NOMO-1 (cell line): Measurements from ENCODE around the gene RHBDL3.

Source experiments
- DNase-seq, 2 experiments: peaks; one replicate each; lab custom pipeline; 2025; ENCODE audit not compliant: unreplicated experiment in 2 of 2; lab: John Stamatoyannopoulos, UW

RHBDL3 gene

DNA sequence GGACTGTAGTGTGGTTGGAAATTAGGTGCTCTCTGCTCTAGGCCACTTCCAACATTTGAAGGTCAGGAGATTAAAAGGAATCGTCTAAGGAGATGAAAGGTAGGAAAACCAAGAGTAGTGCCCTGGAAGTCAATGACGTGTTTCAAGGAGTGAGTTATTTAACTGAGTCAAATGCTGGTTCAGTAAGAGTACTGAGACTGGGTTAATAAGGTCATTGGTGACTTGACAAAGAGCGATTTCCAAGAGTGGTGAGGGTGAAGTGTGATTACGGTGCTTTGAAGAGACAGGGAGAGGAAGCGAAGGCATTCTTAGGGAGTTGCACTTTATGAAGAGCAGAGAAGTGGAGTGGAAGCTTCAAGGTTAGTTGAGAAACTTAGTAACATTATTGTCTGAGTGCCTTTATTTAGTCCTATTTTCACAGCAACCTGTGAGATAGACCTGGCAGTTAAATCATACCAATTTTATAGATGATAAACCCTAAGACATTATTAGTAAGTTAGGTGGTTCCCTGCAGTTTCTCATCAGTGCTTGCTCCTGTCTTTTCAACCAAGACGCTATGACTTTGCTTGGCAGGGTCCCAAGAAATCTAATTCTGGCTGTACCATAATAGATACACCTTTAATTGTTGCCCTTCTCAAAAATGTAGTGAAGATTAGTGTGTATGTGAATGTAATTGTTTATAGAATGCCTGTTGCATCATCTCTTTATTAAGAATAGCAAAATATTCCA lies 90.2 kb downstream of the RHBDL3 start:
- DNase-seq, result no peak

DNA sequence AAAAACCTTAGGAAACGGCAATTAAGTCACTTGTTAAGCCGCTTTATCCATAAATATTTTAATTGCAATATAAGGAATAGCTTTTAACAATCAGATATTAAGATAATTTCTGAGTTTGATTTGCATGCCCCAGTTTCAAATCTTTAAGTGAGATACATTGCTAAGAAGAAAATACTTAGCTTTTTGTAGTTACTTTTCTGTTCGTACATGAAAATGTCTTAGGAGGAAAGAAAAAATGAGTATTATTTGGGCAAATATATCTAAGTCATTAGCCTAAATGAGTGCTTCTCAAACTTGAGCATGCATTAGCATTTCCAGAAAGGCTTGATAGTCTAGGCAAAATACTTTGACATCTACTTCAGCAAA lies 90.7 kb downstream of the RHBDL3 start:
- no peak for DNase-seq

DNA sequence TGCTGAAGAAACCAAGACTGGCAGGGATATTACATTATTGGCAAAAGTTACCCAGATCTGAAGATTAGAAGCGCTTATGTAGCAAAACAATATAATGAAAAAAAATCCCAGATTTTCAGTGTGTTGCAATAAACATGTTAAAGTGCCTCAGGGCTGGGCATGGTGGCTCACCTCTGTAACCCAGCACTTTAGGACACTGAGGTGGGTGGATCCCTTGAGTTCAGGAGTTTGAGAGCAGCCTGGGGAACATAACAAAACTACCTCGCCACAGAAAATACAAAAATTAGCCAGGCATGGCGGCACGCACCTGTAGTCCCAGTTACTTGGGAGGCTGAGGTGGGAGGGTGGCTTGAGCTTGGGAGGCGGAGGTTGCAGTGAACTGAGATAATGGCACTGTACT lies 91.1 kb downstream of the RHBDL3 start:
- no peak for DNase-seq

DNA sequence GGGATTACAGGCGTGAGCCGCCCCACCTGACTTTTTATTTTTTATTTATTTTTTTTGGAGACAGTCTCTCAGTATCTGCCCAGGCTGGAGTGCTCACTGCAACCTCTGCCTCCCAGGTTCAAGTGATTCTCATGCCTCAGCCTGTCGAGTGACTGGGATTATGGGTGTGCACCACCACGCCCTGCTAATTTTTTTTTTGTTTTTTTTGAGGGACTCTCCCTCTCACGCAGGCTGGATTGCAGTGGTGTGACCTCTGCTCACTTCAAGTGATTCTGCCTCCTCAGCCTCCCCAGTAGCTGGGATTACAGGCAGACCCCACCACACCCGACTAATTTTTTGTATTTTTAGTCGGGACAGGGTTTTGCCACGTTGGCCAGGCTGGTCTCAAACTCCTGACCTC lies 92.0 kb downstream of the RHBDL3 start:
- DNase-seq, result no peak

DNA sequence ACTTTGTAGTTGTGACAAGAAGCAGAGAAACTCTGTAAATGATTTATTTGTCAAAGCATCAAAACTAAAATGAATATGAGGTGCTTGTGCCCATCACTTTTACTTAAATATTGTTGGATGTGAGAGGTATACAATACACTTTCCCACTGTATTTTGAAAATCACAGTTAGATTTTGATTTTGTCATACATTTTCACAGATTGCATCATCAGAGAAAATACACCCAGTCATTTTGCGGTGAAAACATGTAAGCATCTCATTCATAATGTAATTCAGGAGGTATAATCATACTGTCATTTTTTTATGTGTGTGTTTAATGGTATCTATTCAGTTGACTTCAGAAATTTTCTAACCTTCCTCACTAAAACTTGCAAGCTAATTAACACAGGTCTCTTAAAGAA lies 95.6 kb downstream of the RHBDL3 start:
- DNase-seq, result no peak

DNA sequence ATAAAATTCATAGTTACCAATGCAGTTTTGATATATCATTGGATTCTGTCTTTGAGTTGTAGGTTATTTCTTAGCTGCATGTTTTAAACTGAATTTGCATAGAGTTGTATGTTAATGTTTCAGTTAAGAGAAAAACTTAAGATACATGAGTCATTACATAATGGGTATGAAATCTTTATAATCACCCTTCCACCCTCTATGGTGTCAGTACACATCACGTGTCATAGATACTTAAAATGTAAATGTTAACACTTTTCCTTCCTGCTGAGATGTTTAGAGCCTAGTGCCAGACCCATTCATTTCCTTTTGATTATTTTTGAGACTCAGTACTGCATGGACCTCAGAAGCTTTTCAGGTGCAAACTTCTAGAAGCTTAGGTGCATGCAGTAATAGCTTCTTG lies 104.8 kb downstream of the RHBDL3 start:
- no peak for DNase-seq
